Coronary artery (tissue), 2 donors: ENCODE results near the gene CIDEB.
"Not testable (repeated sequence)": the region's sequence is repeated elsewhere in the genome, so short reads cannot be mapped to it uniquely, and the experiment has no call there.

Experiments
- DNase-seq: peaks from one replicate; pipeline ENCODE4 v3.0.0-alpha.2; 2017; ENCODE audit warnings: low spot score
- H3K27ac ChIP-seq, 2 donors: fragments of 200-600 bp; sonication (generic); one replicate each; pipeline ENCODE4 v1.5.1; 2016 to 2019
- H3K4me3 ChIP-seq: fragments of 200-600 bp; sonication (generic); 2 replicates; pipeline ENCODE4 v1.5.1; 2016; ENCODE audit warnings: mild to moderate bottlenecking, moderate library complexity
- TF ChIP-seq, protein P1 (sequence below): fragments of 200-600 bp; sonication (generic); IDR thresholded peaks from one replicate; pipeline ENCODE4 v1.5.1; 2019; ENCODE audit warnings: antibody characterized with exemption

CIDEB gene

DNA sequence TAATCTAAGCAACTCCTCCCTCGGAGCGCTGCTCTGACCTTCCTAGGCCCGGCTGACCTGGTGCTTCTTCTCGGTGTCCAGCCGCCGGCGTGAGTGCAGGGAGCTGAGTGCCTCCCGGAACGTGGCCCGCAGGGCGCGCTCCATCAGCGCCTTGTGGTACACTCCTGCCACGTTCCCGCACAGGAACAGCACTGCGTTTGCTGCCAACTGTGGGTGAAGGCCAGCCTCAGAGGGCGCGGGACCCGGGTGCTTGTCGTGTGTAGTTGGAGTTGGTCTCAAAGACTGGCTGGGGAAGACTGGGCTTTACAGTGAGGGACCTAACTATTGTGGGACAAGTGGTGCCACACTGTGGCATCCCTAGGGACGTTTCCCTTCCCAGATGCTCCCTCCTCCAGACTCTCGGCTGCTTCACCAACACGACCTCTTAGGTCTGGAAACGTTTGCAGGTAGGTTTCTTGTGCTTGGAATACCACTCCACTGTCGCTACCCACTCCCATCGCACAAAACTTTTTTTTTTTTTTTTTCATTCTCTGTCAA lies 24.0 kb upstream of the CIDEB start:
- H3K27ac ChIP-seq = no peak overlapping the region
- DNase-seq = no peak
- TF ChIP-seq, protein P1, sequence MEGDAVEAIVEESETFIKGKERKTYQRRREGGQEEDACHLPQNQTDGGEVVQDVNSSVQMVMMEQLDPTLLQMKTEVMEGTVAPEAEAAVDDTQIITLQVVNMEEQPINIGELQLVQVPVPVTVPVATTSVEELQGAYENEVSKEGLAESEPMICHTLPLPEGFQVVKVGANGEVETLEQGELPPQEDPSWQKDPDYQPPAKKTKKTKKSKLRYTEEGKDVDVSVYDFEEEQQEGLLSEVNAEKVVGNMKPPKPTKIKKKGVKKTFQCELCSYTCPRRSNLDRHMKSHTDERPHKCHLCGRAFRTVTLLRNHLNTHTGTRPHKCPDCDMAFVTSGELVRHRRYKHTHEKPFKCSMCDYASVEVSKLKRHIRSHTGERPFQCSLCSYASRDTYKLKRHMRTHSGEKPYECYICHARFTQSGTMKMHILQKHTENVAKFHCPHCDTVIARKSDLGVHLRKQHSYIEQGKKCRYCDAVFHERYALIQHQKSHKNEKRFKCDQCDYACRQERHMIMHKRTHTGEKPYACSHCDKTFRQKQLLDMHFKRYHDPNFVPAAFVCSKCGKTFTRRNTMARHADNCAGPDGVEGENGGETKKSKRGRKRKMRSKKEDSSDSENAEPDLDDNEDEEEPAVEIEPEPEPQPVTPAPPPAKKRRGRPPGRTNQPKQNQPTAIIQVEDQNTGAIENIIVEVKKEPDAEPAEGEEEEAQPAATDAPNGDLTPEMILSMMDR = no peak
- no peak overlapping the region for H3K4me3 ChIP-seq

GRCh38 chr14:24330973-24331674 lies 23.3 kb upstream of the CIDEB start:
- H3K4me3 ChIP-seq = no peak overlapping the region
- H3K27ac ChIP-seq = no peak overlapping the region
- TF ChIP-seq, protein P1 = no peak
- no peak for DNase-seq

- Histone ChIP-seq H3K4me3 (no peak overlapping the region), H3K27ac (peak overlapping the region in 1 of 2 donors; percentile 1)
- no peak for DNase-seq
- TF ChIP-seq, protein P1 = no peak
Observed at GRCh38 chr14:24329736-24330135, 22.0 kb upstream of the CIDEB start.

DNA sequence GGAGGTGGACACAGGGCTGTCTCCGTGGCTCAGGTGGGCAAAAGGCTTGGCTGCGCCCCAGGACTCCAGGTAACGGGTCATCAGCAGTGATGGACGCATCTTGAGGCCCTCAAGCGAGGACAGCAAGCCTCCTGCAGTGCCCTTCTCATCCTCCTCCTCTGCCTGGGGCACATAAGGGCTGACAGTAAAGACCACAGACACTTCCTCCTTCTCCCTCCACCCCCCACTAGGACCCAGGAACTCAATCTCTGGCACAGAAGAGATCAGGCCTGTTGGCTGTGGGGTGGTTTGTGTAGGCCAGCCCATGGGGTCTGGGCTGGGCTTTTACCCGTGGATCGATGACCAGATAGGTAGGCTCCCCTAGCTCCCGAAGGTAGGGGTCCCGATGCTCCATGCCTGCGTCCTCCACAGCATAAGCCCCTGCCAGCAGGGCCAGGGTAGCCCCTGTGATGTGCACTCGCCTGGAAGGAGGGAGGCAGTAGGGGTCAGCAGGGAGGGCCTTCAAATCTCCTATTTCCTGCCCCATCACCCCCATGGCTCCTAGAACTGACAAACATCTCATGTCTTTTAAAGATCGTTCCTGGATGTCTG lies 21.4 kb upstream of the CIDEB start:
- Histone ChIP-seq H3K4me3 (no peak overlapping the region), H3K27ac (peak overlapping the region in 1 of 2 donors; percentile 16)
- no peak for DNase-seq
- TF ChIP-seq, protein P1 = no peak

GRCh38 chr14:24327914-24328313 lies 20.1 kb upstream of the CIDEB start:
- not testable (repeated sequence) for H3K4me3 ChIP-seq, DNase-seq
- TF ChIP-seq, protein P1 = peak; percentile 27
- peak overlapping the region in 1 of 2 donors; percentile 34 for H3K27ac ChIP-seq

GRCh38 chr14:24327303-24327702 lies 19.5 kb upstream of the CIDEB start:
- no peak for DNase-seq
- TF ChIP-seq, protein P1 = no peak
- Histone ChIP-seq H3K27ac (peak overlapping the region in 1 of 2 donors; percentile 34), H3K4me3 (no peak overlapping the region)

DNA sequence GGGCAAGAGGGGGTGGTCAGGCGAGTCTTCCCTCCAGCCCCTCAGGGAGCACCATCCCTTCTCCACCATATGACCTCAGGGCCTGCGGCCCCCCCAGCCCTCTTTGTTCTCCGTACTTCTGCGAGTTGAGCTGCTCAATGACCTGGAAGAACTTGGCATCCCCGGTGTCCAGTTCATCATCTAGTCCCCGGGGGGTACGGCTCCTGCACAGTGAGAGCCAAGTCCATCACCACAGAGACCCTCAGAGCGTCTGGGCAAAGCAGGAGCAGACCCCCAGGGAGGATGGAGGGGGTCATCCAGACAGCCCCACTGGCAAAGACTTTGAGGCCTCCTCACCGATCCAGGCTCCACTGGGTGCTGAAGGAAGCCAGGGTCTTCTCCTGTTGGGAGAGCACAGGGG lies 18.2 kb upstream of the CIDEB start:
- TF ChIP-seq, protein P1 = no peak
- H3K4me3 ChIP-seq = no peak overlapping the region
- H3K27ac ChIP-seq = no peak overlapping the region
- no peak for DNase-seq
